LHCN-M2 (cell line): ENCODE data around the gene SLC35B1. TPM values are rescaled to one million over a fixed set of nuclear protein-coding genes. Genes with fewer than 3 reads are reported as not detected.
"Not testable (repeated sequence)": the region's sequence is repeated elsewhere in the genome, so short reads cannot be mapped to it uniquely, and the experiment has no call there.

Experiments used
- DNase-seq: peaks from one replicate; pipeline ENCODE4 v3.0.0-alpha.2; 2012; ENCODE audit warnings: low read depth
- total RNA-seq: library from RNA; depleted of rRNA; stranded (reverse); fragments of >200 nt; gene quantifications from 2 replicates; pipeline ENCODE4 v1.2.3, GENCODE V29; 2014; rRNA removed

The SLC35B1 gene
- total RNA-seq, 1 experiment from 2014 or later = 73.8 TPM

- not testable (repeated sequence) for DNase-seq
Observed at GRCh38 chr17:49673679-49674078, 34.1 kb downstream of the SLC35B1 start.

GRCh38 chr17:49670641-49671040, 37.1 kb downstream of the SLC35B1 start:
- no peak for DNase-seq

GRCh38 chr17:49670002-49670401, 37.8 kb downstream of the SLC35B1 start:
- DNase-seq = no peak

GRCh38 chr17:49667854-49668253, 39.9 kb downstream of the SLC35B1 start:
- no peak for DNase-seq

- no peak for DNase-seq
Observed at GRCh38 chr17:49664706-49665211, 43.0 kb downstream of the SLC35B1 start.

GRCh38 chr17:49659661-49660382, 47.9 kb downstream of the SLC35B1 start:
- DNase-seq = no peak

- DNase-seq = no peak
Observed at GRCh38 chr17:49656247-49656646, 51.5 kb downstream of the SLC35B1 start.

Other genes starting within 250 kb of the SLC35B1 start
- 25.4 and 40.2 TPM in 2 replicates for gene NGFR, start 212.7 kb downstream of the SLC35B1 start, total RNA-seq
- 0.06 and 0.19 TPM in 2 replicates for gene NXPH3, start 132.1 kb downstream of the SLC35B1 start, total RNA-seq
- gene SPOP, start 29.9 kb downstream of the SLC35B1 start, total RNA-seq = 32.0 and 32.7 TPM in 2 replicates
- 14.8 and 15.5 TPM in 2 replicates for gene FAM117A, start 56.2 kb upstream of the SLC35B1 start, total RNA-seq
- gene KAT7, start 80.7 kb upstream of the SLC35B1 start, total RNA-seq = 36.3 and 38.2 TPM in 2 replicates
- gene TAC4, start 140.1 kb upstream of the SLC35B1 start, total RNA-seq = not detected in 2 replicates